ENCODE measurements around the gene TDRD12.

GRCh38 chr19:32866564-32867265 lies 147.1 kb downstream of the TDRD12 start:
- TF ChIP-seq CTCF (IDR thresholded peaks at IDR 0.05; ENCODE audit: low read depth, low read length) = no peak
- no peak for TF ChIP-seq POLR2A (IDR thresholded peaks at IDR 0.05; ENCODE audit: extremely low read depth, insufficient read length)
- TF ChIP-seq MYC (IDR thresholded peaks at IDR 0.05; ENCODE audit: low read depth, low read length) = no peak
- TF ChIP-seq MAX (IDR thresholded peaks at IDR 0.05; ENCODE audit: low read depth, low read length) = no peak

All from NB4 (cell line).